ENCODE measurements around the gene BAHCC1. TPM values are rescaled to one million over a fixed set of nuclear protein-coding genes. Genes with fewer than 3 reads are reported as not detected.

Gene BAHCC1
- total and polyA plus RNA-seq, 2 of the 4 experiments (the other 2 are of a cell fraction), result 0.36 to 7.8 TPM

DNA sequence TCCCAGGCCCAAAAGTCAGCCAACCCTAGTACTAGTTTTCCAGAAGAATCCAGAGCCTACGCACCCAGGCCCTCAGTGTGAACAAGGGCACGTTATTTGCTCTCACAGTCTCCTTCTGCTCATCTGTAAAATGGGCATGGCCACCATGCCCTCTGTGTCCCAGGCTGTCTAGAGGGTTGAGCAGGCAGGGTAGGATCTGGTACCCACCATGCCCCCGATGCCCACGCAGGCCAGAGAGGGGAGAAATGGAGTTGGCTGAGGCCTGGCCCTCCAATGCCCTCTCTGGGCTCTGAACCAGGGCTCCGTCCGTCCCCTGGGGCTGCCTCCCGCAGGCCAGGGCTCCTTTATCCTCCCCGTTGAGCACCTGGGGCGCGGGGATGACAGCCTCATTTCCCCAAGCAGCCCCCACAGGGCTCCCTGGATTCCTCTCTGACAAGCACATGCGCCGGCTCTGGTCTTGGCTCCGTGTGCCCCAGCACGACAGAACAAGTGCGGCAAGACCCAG is 9.1 kb upstream of the BAHCC1 start (continued):
- no peak for TF ChIP-seq FOS (IDR thresholded peaks at IDR 0.05; ENCODE audit: low read depth, low read length)

DNA sequence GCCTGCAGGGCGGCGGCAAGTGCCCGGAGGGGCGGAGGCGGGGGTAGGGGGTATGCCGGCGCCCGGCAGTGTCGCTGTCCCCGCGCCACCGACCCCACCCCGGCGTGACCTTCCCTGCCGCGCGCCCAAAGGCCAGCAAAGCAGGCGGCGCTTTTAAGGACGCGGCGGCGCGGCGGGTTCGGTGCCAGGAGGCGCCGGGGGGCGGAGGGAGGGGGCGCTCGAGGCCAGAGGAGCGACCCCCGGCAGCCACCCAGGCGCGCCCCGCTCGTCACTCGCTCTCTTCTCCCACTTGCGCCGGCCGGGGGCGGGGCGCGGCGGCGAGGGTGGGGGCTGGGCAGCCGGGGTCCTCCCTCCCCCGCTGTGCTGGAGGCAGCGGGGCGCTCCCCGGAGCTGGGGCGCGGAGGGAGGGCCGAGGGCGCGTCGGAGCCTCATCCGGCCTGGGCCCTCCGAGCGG is 8.6 kb upstream of the BAHCC1 start:
- H3K9ac ChIP-seq (ENCODE audit: low read depth, low read length), result peak overlapping the region; percentile 83
- peaks cover 11 to 41% of the 10 kb centered on the region in 2 experiments for H3K79me1 ChIP-seq (ENCODE audit: low read depth in 1 of 2, low read length in 2 of 2)
- no peak overlapping the region for H2BK20ac ChIP-seq (ENCODE audit: low read depth, low read length)
- CTCF ChIA-PET, result no interaction called here
- peak overlapping the region; percentile 88 for H3K27ac ChIP-seq (ENCODE audit: insufficient read depth, low read length)
- no peaks in the 10 kb centered on the region for H3K27me3 ChIP-seq (ENCODE audit: control insufficient read depth, insufficient read depth, low read length)
- peak overlapping the region; percentile 59 for H3K4me3 ChIP-seq (ENCODE audit: insufficient read depth, low read depth, low read length)
- no peak overlapping the region for H2BK15ac ChIP-seq (ENCODE audit: low read depth, low read length)
- 0 out of 2 replicates have a peak overlapping the region, but pooled peaks have one; percentile 85 for H3K23ac ChIP-seq (ENCODE audit: low read depth, low read length)
- 0% methylated on average over 7 of the region's 60 CpGs; no CpG with 5 or more reads in 1 of the 2 experiments for WGBS, 2 experiments (ENCODE audit: extremely low coverage in 2 of 2, insufficient read length in 1 of 2)
- TF ChIP-seq, protein P1, sequence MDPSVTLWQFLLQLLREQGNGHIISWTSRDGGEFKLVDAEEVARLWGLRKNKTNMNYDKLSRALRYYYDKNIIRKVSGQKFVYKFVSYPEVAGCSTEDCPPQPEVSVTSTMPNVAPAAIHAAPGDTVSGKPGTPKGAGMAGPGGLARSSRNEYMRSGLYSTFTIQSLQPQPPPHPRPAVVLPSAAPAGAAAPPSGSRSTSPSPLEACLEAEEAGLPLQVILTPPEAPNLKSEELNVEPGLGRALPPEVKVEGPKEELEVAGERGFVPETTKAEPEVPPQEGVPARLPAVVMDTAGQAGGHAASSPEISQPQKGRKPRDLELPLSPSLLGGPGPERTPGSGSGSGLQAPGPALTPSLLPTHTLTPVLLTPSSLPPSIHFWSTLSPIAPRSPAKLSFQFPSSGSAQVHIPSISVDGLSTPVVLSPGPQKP (IDR thresholded peaks at IDR 0.05; ENCODE audit: borderline replicate concordance, low read depth, low read length), result no peak
- TF ChIP-seq CEBPB (IDR thresholded peaks at IDR 0.05; ENCODE audit: low read depth, low read length) (no peak), MXI1 (IDR thresholded peaks at IDR 0.05; ENCODE audit: borderline replicate concordance, low read depth, low read length) (no peak), RCOR1 (IDR thresholded peaks at IDR 0.05; ENCODE audit: insufficient replicate concordance, low read length) (no peak)
- TF ChIP-seq, protein P2, sequence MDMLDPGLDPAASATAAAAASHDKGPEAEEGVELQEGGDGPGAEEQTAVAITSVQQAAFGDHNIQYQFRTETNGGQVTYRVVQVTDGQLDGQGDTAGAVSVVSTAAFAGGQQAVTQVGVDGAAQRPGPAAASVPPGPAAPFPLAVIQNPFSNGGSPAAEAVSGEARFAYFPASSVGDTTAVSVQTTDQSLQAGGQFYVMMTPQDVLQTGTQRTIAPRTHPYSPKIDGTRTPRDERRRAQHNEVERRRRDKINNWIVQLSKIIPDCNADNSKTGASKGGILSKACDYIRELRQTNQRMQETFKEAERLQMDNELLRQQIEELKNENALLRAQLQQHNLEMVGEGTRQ (IDR thresholded peaks at IDR 0.05; ENCODE audit: low read depth, low read length), result no peak
- TF ChIP-seq, protein P3, sequence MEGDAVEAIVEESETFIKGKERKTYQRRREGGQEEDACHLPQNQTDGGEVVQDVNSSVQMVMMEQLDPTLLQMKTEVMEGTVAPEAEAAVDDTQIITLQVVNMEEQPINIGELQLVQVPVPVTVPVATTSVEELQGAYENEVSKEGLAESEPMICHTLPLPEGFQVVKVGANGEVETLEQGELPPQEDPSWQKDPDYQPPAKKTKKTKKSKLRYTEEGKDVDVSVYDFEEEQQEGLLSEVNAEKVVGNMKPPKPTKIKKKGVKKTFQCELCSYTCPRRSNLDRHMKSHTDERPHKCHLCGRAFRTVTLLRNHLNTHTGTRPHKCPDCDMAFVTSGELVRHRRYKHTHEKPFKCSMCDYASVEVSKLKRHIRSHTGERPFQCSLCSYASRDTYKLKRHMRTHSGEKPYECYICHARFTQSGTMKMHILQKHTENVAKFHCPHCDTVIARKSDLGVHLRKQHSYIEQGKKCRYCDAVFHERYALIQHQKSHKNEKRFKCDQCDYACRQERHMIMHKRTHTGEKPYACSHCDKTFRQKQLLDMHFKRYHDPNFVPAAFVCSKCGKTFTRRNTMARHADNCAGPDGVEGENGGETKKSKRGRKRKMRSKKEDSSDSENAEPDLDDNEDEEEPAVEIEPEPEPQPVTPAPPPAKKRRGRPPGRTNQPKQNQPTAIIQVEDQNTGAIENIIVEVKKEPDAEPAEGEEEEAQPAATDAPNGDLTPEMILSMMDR (conservative IDR thresholded peaks at IDR 0.05; ENCODE audit: low read depth, low read length), result no peak
- no peaks in the 10 kb centered on the region for H3K9me3 ChIP-seq (ENCODE audit: control insufficient read depth, insufficient read depth, low read length)
- H3K4me2 ChIP-seq (ENCODE audit: low read depth, low read length), result peak overlapping the region; percentile 72
- H4K20me1 ChIP-seq (ENCODE audit: insufficient read depth, low read length), result peaks cover 3% of the 10 kb centered on the region; the same call in 1 of the 2 replicates
- peak overlapping the region; percentile 50 for H4K91ac ChIP-seq (ENCODE audit: insufficient read depth, low read depth, low read length)
- DNase-seq (no peak), ATAC-seq (ENCODE audit: low read depth) (peak; percentile 65)
- H2BK5ac ChIP-seq (ENCODE audit: low read depth, low read length, poor library complexity, severe bottlenecking), result peak overlapping the region; percentile 26
- POLR2A ChIA-PET (ENCODE audit: unreplicated experiment), result interaction anchor here (0.6 kb wide), 1 partner anchor 132 kb away, joined by 11 read pairs; no protein-coding TSS in a partner anchor
- peaks cover 13% of the 10 kb centered on the region; the same call in 1 of the 2 replicates for H3K4me1 ChIP-seq (ENCODE audit: control insufficient read depth, insufficient read depth, low read length)
- H2AK5ac ChIP-seq (ENCODE audit: low read depth, low read length), result peak overlapping the region; percentile 85
- H3K14ac ChIP-seq (replicated peaks; ENCODE audit: low read depth, low read length), result peak overlapping the region; percentile 8
- H3K9me1 ChIP-seq (ENCODE audit: insufficient read depth, low read length), result peaks cover 6% of the 10 kb centered on the region; the same call in 1 of the 2 replicates
- intact Hi-C loops (cut with micrococcal nuclease), result no loop called here
- peak overlapping the region; percentile 61 for H3K4ac ChIP-seq (ENCODE audit: low read depth, low read length)
- peak overlapping the region; percentile 1; the same call in 1 of the 2 replicates for H3K56ac ChIP-seq (ENCODE audit: extremely low read depth, insufficient read depth, low read length)
- H4K8ac ChIP-seq (ENCODE audit: low read depth in 2 of 2, low read length in 2 of 2), result peak overlapping the region; percentile 19 to 91
- H2AFZ ChIP-seq (replicated peaks; ENCODE audit: low read length, poor library complexity), result peak overlapping the region; percentile 96
- peak overlapping the region; percentile 94 for H2AK9ac ChIP-seq (replicated peaks; ENCODE audit: low read depth, low read length, poor library complexity)
- BruUV-seq (replicated peaks), result no TSS peak
- H2BK120ac ChIP-seq (ENCODE audit: low read depth, low read length), result peak overlapping the region; percentile 31
- H3K18ac ChIP-seq (ENCODE audit: low read depth, low read length), result no peak overlapping the region; the same call in 1 of the 2 replicates
- dilution Hi-C loops (cut with HindIII; ENCODE audit: low sequenced_read_pairs, unreplicated experiment), result no loop called here
- no peak overlapping the region; the same call in 1 of the 2 replicates for H4K5ac ChIP-seq (ENCODE audit: low read depth, low read length)
- in situ Hi-C loops (cut with MboI; ENCODE audit: low sequenced_read_pairs), result no loop called here
- 0 out of 2 replicates have a peak, but pooled peaks cover 1% of the 10 kb centered on the region for H3K36me3 ChIP-seq (ENCODE audit: control insufficient read depth, insufficient read depth, low read length)
